Superior temporal gyrus (tissue), 1 donor: ENCODE data around the gene TMEM150B.

Experiments used
- DNase-seq: peaks from one replicate; pipeline ENCODE4 v3.0.0-alpha.2; 2016; ENCODE audit errors: extremely low spot score

The TMEM150B gene

GRCh38 chr19:55278391-55279135 lies 46.6 kb downstream of the TMEM150B start:
- DNase-seq = no peak

GRCh38 chr19:55277494-55277893 lies 47.6 kb downstream of the TMEM150B start:
- no peak for DNase-seq

GRCh38 chr19:55276720-55277430 lies 48.3 kb downstream of the TMEM150B start:
- DNase-seq = no peak

- DNase-seq = no peak
Measured at GRCh38 chr19:55275851-55276719, 49.1 kb downstream of the TMEM150B start.

GRCh38 chr19:55273978-55274707 lies 51.0 kb downstream of the TMEM150B start:
- no peak for DNase-seq

- DNase-seq = no peak
Measured at GRCh38 chr19:55272142-55272541, 53.0 kb downstream of the TMEM150B start.

GRCh38 chr19:55270172-55270942 lies 54.8 kb downstream of the TMEM150B start:
- no peak for DNase-seq

- peak; percentile 68 for DNase-seq
Measured at GRCh38 chr19:55269299-55269698, 55.8 kb downstream of the TMEM150B start.

- no peak for DNase-seq
Measured at GRCh38 chr19:55266840-55267239, 58.3 kb downstream of the TMEM150B start.

- DNase-seq = no peak
Measured at GRCh38 chr19:55266404-55266803, 58.7 kb downstream of the TMEM150B start.

GRCh38 chr19:55265723-55266386 lies 59.3 kb downstream of the TMEM150B start:
- DNase-seq = no peak

- no peak for DNase-seq
Measured at GRCh38 chr19:55265173-55265572, 60.0 kb downstream of the TMEM150B start.

- DNase-seq = no peak
Measured at GRCh38 chr19:55264531-55264930, 60.6 kb downstream of the TMEM150B start.
